ENCODE results near the gene SLC12A8.
"Not testable (repeated sequence)": the region's sequence is repeated elsewhere in the genome, so short reads cannot be mapped to it uniquely, and the experiment has no call there.

Gene SLC12A8

GRCh38 chr3:125110016-125110875 lies 102.3 kb downstream of the SLC12A8 start:
- no peak for DNase-seq (ENCODE audit: low read depth)

GRCh38 chr3:125109536-125109925 lies 103.0 kb downstream of the SLC12A8 start:
- DNase-seq (ENCODE audit: low read depth): no peak

GRCh38 chr3:125108833-125109535 lies 103.6 kb downstream of the SLC12A8 start:
- no peak for DNase-seq (ENCODE audit: low read depth)

GRCh38 chr3:125107861-125108567 lies 104.5 kb downstream of the SLC12A8 start:
- no peak for DNase-seq (ENCODE audit: low read depth)

DNA sequence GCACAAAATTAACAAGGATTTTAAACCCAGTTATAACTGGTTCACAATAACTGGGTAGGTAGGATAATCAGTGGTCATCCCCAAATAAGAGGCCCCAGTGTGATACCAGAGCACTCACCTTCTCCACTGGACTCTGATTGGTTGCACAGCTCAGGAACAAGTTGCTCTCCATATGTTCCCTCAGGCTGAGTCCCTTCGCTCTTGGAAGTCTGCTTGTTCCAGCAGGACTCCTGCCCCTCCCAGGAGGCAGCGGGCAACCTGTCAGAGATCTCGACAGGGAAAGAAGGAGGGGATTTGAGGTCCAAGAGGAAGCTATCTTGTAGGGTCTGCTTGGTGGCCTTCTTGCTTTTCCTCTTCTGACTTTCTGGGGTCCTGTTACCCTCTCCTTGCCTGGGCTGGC lies 105.2 kb downstream of the SLC12A8 start:
- no peak for DNase-seq (ENCODE audit: low read depth)

- DNase-seq (ENCODE audit: low read depth): no peak
Measured at GRCh38 chr3:125105116-125105515, 107.4 kb downstream of the SLC12A8 start.

DNA sequence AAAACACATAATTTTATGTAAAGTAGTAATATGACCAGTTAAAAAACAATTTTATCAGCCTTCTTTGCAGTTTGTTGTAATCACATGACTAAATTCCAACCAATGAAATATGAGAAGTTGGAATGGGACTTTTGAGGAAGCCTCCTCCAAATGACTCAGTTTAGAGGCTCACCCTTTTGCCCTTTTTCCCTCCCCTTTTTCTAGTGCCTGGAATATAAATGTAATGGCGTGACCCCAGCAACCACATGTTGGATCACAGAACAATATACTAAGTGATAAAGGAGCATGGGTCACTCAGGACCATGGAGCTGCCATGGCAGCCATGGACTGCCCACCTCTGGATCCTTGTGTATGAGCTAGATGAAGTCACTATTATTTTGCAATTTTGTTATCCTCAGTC lies 107.9 kb downstream of the SLC12A8 start:
- DNase-seq (ENCODE audit: low read depth): no peak

DNA sequence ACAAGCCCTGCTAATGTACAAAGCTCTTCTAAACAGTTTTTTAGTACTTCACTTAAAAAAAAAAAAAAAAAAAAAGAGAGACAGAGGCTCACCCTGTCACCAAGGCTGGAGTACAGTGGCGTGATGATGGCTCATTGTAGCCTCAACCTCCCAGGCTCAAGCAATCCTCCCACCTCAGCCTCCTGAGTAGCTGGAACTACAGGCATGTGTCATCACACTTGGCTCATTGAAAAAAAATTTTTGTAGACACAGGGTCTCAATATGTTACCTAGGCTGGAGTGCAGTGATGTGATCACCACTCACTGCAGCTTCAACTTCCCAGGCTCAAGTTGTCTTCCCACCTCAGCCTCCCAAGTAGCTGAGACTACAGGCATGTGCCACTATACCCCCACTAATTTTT lies 109.1 kb downstream of the SLC12A8 start:
- DNase-seq (ENCODE audit: low read depth): no peak

DNA sequence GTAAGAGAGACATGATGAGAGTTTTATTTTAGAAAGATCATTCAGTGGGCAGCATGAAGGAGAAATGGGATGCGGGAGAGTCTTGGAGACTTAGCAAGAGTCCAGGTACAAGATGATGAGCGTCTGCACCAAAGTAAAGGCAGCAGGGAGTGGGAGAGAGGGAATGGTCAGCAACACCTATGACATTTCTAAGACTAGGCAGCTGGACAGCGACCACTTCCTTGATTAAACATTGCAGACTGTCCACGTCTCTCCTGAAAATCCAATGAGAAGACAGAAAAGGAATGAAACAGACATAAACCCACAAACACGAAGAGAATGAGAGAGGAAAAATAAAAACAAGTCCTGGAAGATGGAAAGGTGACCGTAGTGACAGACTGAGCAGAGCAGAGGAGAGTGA lies 110.1 kb downstream of the SLC12A8 start:
- no peak for DNase-seq (ENCODE audit: low read depth)

GRCh38 chr3:125098611-125099291 lies 113.8 kb downstream of the SLC12A8 start:
- DNase-seq (ENCODE audit: low read depth): no peak

DNA sequence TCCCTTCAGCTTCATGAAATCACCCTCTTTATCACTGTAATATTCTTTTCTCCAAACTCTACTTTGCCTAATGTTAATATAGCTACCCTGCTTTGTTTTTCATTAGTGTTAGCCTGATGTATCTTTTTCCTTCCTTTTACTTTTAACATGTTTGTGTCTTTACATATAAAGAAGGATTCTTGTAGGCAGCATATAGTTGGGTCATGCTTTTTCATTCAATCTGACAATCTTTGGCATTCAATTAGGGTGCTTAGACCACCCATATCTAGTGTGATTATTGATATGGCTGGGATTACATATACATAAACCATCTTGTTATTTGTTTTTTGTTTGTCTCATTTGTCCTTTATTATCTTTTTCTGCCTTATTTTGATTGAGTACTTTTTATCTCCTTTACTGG lies 121.9 kb downstream of the SLC12A8 start:
- no peak for DNase-seq (ENCODE audit: low read depth)

DNA sequence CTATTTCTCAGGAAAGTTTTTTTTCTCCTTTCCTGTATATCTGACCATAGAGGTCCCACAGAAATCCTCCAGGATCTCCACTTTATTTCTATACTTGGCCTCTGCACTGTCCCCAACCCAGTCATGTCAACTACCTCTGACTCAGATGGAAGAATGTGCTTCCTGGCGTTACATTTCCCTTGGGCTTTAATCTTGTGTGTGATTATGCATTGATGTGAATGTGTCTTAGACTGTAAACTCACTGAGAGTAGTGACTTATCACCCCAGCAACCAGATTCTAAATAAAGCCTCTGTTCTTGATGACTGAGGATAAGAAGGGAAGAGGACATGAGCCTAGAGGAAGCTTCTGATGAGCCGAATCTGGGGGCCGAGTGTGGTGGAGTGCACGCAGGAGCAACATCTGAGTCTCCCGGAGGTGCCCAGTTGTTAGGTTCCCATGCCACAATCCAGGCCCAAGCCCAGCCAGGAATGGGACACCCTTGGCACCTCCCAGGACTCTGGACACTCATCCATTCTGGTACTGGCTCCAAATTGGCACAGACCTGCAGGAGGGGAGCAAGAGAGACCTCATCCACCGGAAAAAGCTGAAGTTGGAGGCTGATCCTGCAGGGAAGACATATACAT lies 124.7 kb downstream of the SLC12A8 start:
- no peak for DNase-seq (ENCODE audit: low read depth)

GRCh38 chr3:125085166-125085565 lies 127.4 kb downstream of the SLC12A8 start:
- no peak for DNase-seq (ENCODE audit: low read depth)

DNA sequence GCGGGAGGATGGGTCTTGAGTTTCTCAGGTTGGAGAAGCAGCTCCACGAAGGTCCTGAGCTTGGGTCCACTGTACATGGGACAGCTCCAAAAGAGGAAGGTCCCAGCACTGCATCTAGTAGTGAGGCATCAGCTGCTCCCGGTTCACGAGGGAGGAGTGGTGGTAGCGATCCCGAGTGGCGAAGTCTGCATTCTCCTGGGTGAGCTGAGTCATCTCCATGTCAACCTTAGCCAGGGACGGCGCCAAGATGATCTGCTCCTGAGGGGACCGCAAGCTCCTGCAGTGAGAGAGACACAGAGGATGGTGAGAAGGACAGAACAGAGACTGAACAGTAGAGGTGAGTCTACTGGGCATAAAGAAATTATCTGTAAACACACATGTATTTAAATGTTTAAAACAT lies 128.8 kb downstream of the SLC12A8 start:
- no peak for DNase-seq (ENCODE audit: low read depth)

DNA sequence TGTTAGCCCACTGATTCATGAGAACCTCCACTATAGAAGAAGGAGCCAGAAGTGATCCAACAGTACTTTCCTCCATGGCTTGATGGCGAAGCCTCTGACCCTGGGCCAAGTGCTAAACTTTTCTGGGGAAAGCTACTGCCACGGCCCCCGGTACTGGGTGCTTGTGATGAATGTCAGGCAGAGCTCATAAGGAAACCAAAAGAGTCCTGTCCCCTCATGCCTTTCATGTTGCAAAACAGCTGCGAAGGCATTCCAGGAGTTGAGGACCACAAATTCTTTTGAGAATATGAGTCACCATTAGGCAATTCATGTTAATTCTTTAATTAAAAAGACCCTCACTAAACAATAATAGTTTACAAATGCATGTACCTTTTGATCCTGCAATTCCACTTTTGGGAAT lies 130.2 kb downstream of the SLC12A8 start:
- DNase-seq (ENCODE audit: low read depth): not testable (repeated sequence)

GRCh38 chr3:125080077-125080476 lies 132.5 kb downstream of the SLC12A8 start:
- no peak for DNase-seq (ENCODE audit: low read depth)

- DNase-seq (ENCODE audit: low read depth): no peak
Measured at GRCh38 chr3:125079675-125080045, 132.9 kb downstream of the SLC12A8 start.

DNA sequence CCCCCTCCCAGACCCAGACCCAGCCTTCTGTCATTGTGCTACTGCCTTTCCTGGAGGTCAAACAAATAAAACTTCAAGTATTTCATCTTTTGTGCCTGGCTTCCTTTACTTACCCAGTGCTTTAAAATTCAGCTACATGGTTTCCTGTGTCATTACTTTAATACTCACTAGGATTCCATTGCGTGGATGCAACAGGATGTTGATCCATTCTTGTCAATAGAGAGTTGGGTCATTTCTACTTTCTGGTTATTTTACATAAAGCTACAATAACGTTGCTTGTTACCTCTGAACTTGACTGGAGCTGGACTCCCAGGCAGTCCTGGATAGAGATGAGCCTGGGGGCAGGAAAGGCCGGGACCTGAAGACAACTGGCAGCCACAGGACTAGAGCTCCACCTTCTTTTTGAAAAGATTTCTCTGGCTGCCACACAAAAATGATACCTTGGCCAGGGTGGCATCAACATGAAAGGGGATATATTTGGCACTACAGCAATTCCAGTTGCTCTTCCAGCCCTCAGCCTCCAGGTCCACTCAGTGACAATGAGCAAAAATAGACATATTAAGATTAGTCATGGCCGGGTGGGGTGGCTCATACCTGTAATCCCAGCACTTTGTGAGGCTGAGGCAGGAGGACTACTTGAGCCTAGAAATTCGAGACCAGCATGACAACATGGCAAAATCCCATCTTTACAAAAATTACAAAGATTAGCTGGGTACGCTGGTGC lies 133.4 kb downstream of the SLC12A8 start:
- DNase-seq (ENCODE audit: low read depth): no peak

GRCh38 chr3:125077864-125078263 lies 134.7 kb downstream of the SLC12A8 start:
- DNase-seq (ENCODE audit: low read depth): no peak

GRCh38 chr3:125076464-125076863 lies 136.1 kb downstream of the SLC12A8 start:
- no peak for DNase-seq (ENCODE audit: low read depth)

DNA sequence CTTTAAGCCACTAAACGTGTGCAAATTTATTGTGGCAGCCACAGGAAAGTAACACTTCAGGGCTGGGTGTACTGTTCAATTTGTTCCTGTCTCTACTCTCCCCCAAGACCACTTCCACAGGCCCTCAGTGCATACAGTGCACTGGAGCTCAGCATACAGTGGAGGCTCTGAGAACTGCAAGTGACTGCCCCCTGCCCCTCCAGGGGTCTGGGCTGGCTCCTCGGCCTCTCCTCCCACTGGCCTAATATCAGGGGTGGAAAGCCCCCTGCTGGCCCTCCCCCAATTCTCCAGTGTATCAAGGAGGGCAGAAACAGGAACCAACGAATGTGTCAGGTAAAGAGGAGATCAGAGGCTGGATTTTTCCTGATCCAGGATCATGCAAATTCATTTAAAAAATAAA lies 136.8 kb downstream of the SLC12A8 start:
- no peak for DNase-seq (ENCODE audit: low read depth)

All from activated gamma-delta T cell treated with anti-CD3 and anti-CD28 coated beads, Interleukin-2, amount 50 U/mL, for 16 hours (primary cell).